ENCODE data around the gene HDGFL1. TPM values are rescaled to one million over a fixed set of nuclear protein-coding genes. Genes with fewer than 3 reads are reported as not detected.

Gene HDGFL1
- total RNA-seq (2022; extraction: Qiagen RNA extraction; ENCODE audit: low read depth) = not detected in 5 replicates

DNA sequence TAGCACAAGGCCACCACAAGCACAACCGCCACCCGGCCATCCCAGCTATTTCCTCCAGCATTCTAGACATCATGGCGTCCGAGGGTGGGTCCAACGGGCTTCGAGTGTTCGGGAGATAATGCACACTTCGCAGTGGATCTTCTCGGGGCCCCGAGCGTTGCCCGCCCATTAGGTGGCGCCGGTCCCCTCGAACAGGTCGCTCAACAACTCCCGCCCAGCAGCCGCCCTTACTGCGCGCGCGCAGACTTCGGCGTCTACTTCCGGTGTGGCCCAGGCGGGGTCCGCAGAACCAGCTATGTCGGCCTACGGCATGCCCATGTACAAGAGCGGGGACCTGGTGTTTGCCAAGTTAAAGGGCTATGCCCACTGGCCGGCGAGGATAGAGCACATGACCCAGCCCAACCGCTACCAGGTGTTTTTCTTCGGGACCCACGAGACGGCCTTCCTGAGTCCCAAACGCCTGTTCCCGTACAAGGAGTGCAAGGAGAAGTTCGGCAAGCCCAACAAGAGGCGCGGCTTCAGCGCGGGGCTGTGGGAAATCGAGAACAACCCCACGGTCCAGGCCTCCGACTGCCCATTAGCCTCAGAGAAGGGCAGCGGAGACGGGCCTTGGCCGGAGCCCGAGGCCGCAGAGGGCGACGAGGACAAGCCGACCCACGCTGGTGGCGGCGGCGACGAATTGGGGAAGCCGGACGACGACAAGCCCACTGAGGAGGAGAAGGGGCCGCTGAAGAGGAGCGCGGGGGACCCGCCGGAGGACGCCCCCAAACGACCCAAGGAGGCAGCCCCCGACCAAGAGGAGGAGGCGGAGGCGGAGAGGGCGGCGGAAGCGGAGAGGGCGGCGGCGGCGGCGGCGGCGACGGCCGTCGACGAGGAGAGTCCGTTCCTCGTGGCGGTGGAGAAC is at the start of gene HDGFL1:
TSS of gene HDGFL1 (plus strand) at position 286 of the 904 bp plus-strand sequence. CDS start at position 296, 10 bp downstream.

